ENCODE data around the gene PARS2.
"Not testable (repeated sequence)": the region's sequence is repeated elsewhere in the genome, so short reads cannot be mapped to it uniquely, and the experiment has no call there.

The PARS2 gene

DNA sequence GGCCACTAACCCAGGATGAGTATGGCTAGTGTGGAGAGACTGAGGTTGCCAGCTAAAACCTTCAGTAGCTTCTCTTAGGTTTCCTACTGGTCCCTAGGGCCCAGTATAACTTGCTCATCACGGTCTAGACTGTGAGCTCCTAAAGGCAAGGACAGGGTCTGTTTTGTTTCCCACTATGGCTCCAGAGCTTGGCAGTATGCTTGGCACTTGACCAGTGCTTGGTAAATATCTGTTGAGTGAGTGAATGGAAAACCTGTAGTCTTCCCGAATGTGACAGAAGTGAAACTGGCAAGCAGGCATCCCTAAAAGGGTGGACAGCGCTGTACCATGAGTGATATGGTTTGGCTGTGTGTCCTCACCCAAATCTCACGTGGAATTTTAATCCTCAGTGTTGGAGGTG lies 13.1 kb upstream of the PARS2 start:
- no peak for DNase-seq (ENCODE audit: low read depth in 1 of 2, low spot score in 1 of 2)
- in situ Hi-C loops (cut with HindIII; ENCODE audit: low pct_unique_long_range_greater_than_20kb, low sequenced_read_pairs): no loop called here
- TF ChIP-seq JUND (IDR thresholded peaks at IDR 0.05; ENCODE audit: low read depth): no peak

DNA sequence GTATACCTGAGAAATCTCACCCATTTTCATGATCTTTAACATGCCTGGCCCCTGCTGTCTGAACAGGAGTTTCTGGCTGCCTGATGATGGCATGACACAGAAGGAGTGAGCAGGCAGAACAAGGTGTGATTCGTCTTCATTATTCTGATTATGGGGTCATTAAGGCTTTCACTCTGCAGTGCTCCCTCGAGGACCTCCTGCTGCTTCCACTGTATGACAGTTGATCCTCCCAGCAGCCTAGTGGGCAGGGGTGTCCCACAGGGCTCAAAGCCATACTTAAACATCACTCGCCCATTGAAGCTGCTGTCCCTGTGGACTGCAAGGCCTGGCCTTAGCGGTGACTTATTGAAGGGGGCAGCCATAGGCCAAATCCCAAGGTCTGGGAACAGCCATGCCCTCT lies 12.7 kb upstream of the PARS2 start:
- DNase-seq (ENCODE audit: low read depth in 1 of 2, low spot score in 1 of 2): no peak
- TF ChIP-seq JUND (IDR thresholded peaks at IDR 0.05; ENCODE audit: low read depth): no peak
- in situ Hi-C loops (cut with HindIII; ENCODE audit: low pct_unique_long_range_greater_than_20kb, low sequenced_read_pairs): no loop called here

DNA sequence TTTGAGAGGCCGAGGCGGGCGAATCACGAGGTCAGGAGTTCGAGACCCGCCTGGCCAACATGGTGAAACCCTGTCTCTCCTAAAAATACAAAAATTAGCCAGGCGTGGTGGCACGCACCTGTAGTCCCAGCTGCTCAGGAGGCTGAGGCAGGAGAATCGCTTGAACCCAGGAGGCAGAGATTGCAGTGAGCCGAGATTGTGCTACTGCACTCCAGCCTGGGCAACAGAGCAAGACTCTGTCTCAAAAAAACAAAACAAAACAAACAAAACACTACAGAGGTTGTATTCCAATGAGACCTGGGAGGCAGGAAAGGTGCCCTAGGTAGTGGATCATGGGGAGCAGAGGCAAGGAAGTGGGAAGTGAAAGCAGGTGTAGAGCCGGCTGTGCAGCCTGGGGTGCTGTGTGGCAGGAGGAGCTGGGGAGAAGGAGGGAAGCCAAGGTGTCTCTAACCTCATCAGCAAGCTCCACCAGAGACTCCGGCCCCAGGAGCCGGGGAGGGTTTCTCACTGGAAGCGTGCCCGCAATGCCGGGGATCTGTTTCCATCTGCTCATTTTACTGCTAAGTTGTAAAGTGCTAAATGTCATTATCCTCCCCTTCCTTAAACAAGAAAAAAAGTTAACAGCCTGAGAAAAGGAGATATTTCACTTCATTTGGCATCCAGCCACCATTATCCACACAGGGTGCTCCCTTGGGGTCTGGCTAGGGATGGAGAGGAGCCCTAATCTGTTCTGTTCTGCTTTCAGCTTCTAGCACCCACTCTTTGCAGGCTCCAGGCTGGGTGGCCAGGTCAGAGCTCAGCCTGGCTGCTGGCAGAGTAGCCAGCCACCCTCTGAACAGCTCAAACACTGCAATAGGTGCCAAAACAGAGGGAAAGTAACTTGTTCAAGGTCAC lies 11.8 kb upstream of the PARS2 start:
- in situ Hi-C loops (cut with HindIII; ENCODE audit: low pct_unique_long_range_greater_than_20kb, low sequenced_read_pairs); DNase-seq (ENCODE audit: low read depth in 1 of 2, low spot score in 1 of 2): not testable (repeated sequence)

DNA sequence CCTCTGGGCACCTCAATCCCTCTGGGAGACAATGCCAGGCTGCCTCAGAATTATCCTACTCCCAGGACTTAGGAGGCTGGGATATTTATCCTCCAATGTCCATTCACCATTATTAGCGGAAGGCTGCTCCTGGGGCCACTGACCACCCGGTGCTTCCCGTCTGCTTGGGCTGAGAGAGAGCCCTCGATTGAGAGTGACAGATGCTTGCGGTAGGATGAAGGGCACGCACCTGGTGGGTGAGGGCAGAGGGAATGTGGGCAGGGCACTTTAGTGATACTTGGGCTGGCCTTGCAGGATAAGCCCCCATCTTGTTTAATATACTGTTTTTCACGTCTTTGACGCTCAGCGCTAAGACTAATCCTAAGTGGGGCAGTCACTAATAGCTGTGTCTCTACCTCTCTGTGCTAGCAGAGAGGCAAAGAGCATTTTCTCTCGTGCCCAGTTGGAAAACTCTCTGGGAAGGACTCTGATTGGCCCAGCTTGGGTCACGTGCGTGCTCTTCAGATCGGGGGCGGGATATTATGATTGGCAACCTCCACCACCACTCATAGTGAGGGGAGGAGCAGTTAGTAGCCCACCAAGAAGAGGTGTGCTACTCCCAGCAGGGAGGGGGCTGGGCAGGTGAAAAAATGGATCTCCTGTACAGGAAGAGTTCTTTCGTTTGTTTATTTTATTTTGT lies 10.6 kb upstream of the PARS2 start:
- DNase-seq (ENCODE audit: low read depth in 1 of 2, low spot score in 1 of 2): peak in 1 of 2 experiments; percentile 31
- in situ Hi-C loops (cut with HindIII; ENCODE audit: low pct_unique_long_range_greater_than_20kb, low sequenced_read_pairs): no loop called here
- TF ChIP-seq JUND (IDR thresholded peaks at IDR 0.05; ENCODE audit: low read depth): no peak

DNA sequence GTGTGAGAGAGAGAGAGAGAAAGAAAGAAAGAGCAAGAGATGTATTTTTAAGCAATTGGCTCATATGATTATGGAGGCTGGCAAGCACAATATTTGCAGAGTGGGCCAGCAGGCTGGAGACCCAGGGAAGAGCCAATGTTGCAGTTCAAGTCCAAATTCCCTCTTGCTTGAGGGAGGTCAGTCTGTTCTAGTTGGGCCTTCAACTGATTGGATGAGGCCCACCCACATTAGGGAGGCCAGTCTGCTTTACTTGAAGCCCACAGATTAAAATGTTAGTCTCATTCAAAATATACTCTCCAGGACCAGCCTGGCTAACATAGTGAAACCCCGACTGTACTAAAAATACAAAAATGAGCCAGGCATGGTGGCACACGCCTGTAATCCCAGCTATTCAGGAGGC lies 8.6 kb upstream of the PARS2 start:
- TF ChIP-seq JUND (IDR thresholded peaks at IDR 0.05; ENCODE audit: low read depth): no peak
- no peak for DNase-seq (ENCODE audit: low read depth in 1 of 2, low spot score in 1 of 2)
- in situ Hi-C loops (cut with HindIII; ENCODE audit: low pct_unique_long_range_greater_than_20kb, low sequenced_read_pairs): no loop called here

DNA sequence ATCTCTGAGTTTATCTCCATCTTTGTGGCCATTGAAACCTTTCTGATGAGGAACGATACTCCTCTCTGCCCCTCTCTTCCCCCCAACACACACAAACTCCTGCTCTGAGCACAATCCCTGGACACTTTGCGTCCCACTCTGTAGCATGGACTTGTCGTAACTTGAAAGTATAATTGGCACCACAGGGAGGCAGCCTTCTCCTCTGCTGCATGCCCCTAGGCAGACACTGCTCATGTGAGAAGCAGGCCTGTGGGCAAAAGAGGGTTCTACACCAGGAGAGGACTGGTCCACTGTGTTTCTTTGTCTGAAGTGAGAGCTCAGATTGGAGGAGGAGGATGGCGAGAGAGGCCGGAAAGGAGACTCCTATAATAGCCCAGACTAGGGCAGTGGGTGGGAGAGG lies 3.8 kb upstream of the PARS2 start:
- no peak for TF ChIP-seq JUND (IDR thresholded peaks at IDR 0.05; ENCODE audit: low read depth)
- in situ Hi-C loops (cut with HindIII; ENCODE audit: low pct_unique_long_range_greater_than_20kb, low sequenced_read_pairs): no loop called here
- peak in 1 of 2 experiments; percentile 14 for DNase-seq (ENCODE audit: low read depth in 1 of 2, low spot score in 1 of 2)

DNA sequence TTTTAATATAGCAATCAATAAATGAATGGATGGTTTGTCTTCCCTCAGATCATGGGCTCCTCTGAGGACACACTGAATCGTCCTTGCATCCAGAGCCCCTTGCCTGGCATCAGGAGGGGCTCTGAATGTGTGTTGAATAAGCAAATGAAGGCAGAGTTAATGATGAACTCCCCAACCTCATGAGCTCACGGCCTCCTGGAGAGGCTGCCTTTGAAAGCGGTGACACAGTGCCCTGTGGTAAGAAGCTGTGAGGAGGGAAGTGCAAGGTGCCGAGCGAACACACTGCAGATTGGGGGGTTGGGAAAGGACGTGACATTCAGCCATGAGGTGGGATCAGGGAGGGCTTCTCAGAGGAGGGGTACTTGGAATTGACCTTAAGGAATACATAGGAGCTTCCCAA lies 3.2 kb upstream of the PARS2 start:
- in situ Hi-C loops (cut with HindIII; ENCODE audit: low pct_unique_long_range_greater_than_20kb, low sequenced_read_pairs): no loop called here

DNA sequence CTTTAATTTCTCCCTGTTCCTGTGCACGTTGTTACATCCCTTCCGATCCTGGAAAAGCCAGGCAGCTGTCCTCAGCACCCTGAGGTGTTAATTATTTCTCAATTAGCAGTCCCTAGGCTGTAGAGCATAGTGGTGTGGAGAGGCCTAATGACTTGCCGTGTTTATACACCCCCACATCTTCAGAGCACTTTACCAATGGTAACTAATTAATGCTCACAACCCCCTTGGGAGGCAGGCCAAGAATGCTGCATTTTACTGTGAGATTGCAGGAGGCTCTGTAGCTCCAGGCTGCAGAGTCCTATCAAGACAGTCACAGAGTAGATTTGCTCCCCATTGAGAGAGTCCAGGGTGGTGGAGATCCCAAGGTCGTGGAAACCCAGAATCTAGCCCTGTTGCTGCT lies 2.4 kb upstream of the PARS2 start:
- in situ Hi-C loops (cut with HindIII; ENCODE audit: low pct_unique_long_range_greater_than_20kb, low sequenced_read_pairs): no loop called here
- no peak for TF ChIP-seq JUND (IDR thresholded peaks at IDR 0.05; ENCODE audit: low read depth)
- DNase-seq (ENCODE audit: low read depth in 1 of 2, low spot score in 1 of 2): no peak

More for the DNA sequence above, 3.2 kb upstream of the PARS2 start:
- no peak for DNase-seq (ENCODE audit: low read depth in 1 of 2, low spot score in 1 of 2)
- no peak for TF ChIP-seq JUND (IDR thresholded peaks at IDR 0.05; ENCODE audit: low read depth)

DNA sequence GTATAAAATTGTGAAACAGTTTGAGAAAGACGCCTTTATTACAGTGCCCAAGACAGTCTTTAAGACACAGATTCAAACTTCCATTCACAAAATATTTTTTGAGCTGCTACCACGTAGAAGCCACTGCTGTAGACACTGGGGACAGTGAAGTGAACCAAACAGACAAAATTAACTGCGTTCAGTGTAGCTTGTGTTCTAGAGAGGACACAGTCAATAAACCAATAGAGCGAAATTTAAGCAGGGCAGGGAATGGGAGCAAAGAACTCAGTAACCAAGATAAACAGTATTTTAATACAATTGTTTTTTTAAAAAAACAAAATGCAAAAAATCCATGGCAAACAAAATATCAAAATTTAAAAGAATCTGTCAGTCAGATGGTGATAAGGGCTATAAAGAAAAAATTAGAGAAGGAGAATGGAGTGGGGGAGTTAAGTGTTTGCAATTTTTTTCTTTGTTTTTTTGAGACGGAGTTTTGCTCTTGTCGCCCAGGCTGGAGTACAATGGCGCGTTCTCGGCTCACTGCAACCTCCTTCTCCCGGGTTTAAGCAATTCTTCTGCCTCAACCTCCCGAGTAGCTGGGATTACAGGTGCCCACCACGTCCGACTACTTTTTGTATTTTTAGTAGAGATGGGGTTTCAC lies 719 bp upstream of the PARS2 start:
- no peak for TF ChIP-seq JUND (IDR thresholded peaks at IDR 0.05; ENCODE audit: low read depth)
- no peak for DNase-seq (ENCODE audit: low read depth in 1 of 2, low spot score in 1 of 2)
- in situ Hi-C loops (cut with HindIII; ENCODE audit: low pct_unique_long_range_greater_than_20kb, low sequenced_read_pairs): no loop called here

DNA sequence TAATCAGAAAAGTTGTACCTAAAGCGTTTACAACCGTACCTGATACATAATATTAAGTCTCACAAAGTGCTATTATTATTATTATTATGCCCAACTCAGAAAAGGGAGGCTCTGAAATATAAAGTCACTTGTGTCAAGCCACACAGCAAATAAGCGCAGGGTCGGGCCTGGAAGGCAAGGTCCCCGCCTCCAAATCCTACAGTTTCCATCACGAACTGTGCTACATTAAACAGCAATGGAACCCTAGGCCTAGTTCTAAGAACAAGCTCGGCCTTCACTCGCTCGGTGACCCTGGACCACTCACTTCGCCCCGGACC lies 549 bp downstream of the PARS2 start:
- in situ Hi-C loops (cut with HindIII; ENCODE audit: low pct_unique_long_range_greater_than_20kb, low sequenced_read_pairs): no loop called here
- DNase-seq (ENCODE audit: low read depth in 1 of 2, low spot score in 1 of 2): no peak
- TF ChIP-seq JUND (IDR thresholded peaks at IDR 0.05; ENCODE audit: low read depth): no peak

DNA sequence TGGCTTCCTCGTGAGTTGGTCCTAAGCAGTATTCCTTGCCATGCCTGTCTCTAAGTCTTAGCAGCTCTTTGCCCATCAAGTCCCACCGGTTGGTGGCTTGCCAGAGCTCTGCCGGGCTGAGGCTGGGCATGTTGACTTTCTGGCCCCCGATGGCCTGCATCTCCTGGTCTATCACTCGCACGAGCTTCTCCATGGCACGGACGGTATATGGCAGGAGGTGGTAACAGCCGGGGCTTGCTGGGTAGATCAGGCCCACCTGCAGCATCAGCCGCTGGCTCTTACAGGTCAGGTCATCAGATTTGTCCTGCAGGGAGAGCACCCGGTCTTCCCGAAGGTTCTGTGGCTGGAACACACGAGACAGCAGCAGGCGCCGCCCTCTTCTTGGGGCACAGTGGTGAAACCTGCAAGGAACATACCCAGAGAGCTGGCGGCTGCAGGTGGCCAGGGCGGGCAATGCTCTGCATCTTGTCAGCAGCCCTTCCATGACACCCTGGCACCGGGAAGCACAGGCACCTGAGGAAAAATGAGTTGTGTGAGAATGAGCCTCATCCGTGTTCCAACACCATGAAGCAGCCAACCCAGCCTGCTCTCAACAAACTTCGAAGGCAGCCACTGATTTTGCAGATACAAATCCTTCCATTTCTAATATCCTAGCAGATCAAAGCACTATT lies 5.5 kb downstream of the PARS2 start:
- TF ChIP-seq JUND (IDR thresholded peaks at IDR 0.05; ENCODE audit: low read depth): no peak
- DNase-seq (ENCODE audit: low read depth in 1 of 2, low spot score in 1 of 2): no peak
- in situ Hi-C loops (cut with HindIII; ENCODE audit: low pct_unique_long_range_greater_than_20kb, low sequenced_read_pairs): no loop called here

DNA sequence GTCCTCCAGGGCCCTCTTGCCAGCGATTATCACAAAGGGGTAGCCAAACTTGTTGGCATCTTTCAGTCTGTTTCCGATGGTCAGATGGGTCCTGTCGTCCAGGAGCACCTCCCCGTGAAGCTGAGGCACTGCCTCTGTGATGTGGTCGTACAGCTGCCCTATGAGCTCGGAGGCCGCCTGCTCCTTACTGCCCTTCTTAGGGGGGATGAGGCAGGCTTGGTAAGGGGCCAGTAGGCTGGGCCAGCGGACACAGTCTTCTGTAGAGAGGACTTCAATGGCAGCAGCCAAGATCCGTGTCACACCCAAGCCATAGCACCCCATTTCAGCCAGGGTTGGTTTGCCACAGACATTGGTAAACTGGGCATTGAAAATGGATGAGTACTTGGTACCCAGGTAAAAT lies 6.5 kb downstream of the PARS2 start:
- no peak for DNase-seq (ENCODE audit: low read depth in 1 of 2, low spot score in 1 of 2)
- TF ChIP-seq JUND (IDR thresholded peaks at IDR 0.05; ENCODE audit: low read depth): no peak
- in situ Hi-C loops (cut with HindIII; ENCODE audit: low pct_unique_long_range_greater_than_20kb, low sequenced_read_pairs): no loop called here

Measured in T47D (cell line).